H1 (cell line): Measurements from ENCODE around the gene ABCA5. TPM values are rescaled to one million over a fixed set of nuclear protein-coding genes. Genes with fewer than 3 reads are reported as not detected.

Experiments used
- CTCF ChIA-PET: fragments of 300-600 bp; sonication (Branson Sonifier 250); formaldehyde crosslinking; loops from one replicate; lab custom pipeline; 2021; ENCODE audit not compliant: partially characterized antibody; lab: Charles Lee
- POLR2A ChIA-PET: fragments of 300-600 bp; sonication (Branson Sonifier 250); formaldehyde crosslinking; loops from one replicate; lab custom pipeline; 2021; ENCODE audit warnings: inconsistent platforms; ENCODE audit not compliant: partially characterized antibody; lab: Charles Lee
- DNase-seq, 2 experiments: peaks; one replicate each; pipeline versions ENCODE4 v3.0.0 to v3.0.0-alpha.2; 2010 to 2022; ENCODE audit warnings: low spot score in 2 of 2, low read depth in 1 of 2, mixed read lengths in 1 of 2
- FAIRE-seq: peaks from 2 replicates; lab custom pipeline; 2011; peaks lifted over from hg19 to GRCh38; lab: Jason Lieb, UNC
- H2AFZ ChIP-seq: 2 replicates; pipeline ENCODE4 v1.8.1; 2012; ENCODE audit warnings: low read length, inconsistent platforms
- H2AK5ac ChIP-seq: 2 replicates; pipeline ENCODE4 v1.6.1; 2013; ENCODE audit warnings: low read depth, low read length
- H2BK120ac ChIP-seq: replicated peaks from 2 replicates; pipeline ENCODE3; 2013; ENCODE audit warnings: low read depth, low read length, inconsistent platforms
- H2BK12ac ChIP-seq: 2 replicates; pipeline ENCODE4 v1.6.1; 2013; ENCODE audit warnings: low read depth, low read length
- H2BK15ac ChIP-seq: 2 replicates; pipeline ENCODE4 v1.6.1; 2013; ENCODE audit warnings: low read length
- H2BK20ac ChIP-seq: 2 replicates; pipeline ENCODE4 v1.6.1; 2013; ENCODE audit warnings: low read length
- H2BK5ac ChIP-seq: 2 replicates; pipeline ENCODE4 v1.6.1; 2013; ENCODE audit warnings: low read depth, low read length
- H3K14ac ChIP-seq: 2 replicates; pipeline ENCODE4 v1.6.1; 2013; ENCODE audit warnings: inconsistent platforms; ENCODE audit not compliant: insufficient read length
- H3K18ac ChIP-seq: 2 replicates; pipeline ENCODE4 v1.6.1; 2013; ENCODE audit warnings: low read length; ENCODE audit errors: extremely low read depth
- H3K23ac ChIP-seq: 2 replicates; pipeline ENCODE4 v1.6.1; 2013; ENCODE audit warnings: inconsistent platforms; ENCODE audit not compliant: insufficient read length
- H3K23me2 ChIP-seq: 2 replicates; pipeline ENCODE4 v1.6.1; 2013; ENCODE audit warnings: low read depth, low read length
- H3K27ac ChIP-seq: 2 replicates; pipeline ENCODE4 v1.6.1; 2011; ENCODE audit warnings: low read depth, low read length, inconsistent platforms
- H3K27me3 ChIP-seq, 4 experiments: replicated peaks in 1 of 4; 1 replicate in 1 of 4; 2 replicates in 3 of 4; pipeline versions ENCODE4 v1.6.1 to v1.8.1; 2011 to 2013; ENCODE audit warnings: low read length in 3 of 4, mild to moderate bottlenecking in 3 of 4, inconsistent platforms in 2 of 4, mixed read lengths in 2 of 4, moderate library complexity in 1 of 4; ENCODE audit not compliant: control insufficient read depth in 3 of 4, insufficient read depth in 3 of 4; ENCODE audit errors: extremely low read depth in 1 of 4
- H3K36me3 ChIP-seq, 4 experiments: 2 replicates each; pipeline versions ENCODE4 v1.6.1 to v1.8.1; 2011 to 2013; ENCODE audit warnings: mild to moderate bottlenecking in 4 of 4, low read length in 3 of 4, moderate library complexity in 2 of 4, control low read depth in 1 of 4, inconsistent platforms in 1 of 4; ENCODE audit not compliant: insufficient read depth in 4 of 4, control insufficient read depth in 2 of 4
- H3K4ac ChIP-seq: replicated peaks from 2 replicates; pipeline ENCODE3; 2013; ENCODE audit warnings: low read length, low read depth, mixed read lengths, inconsistent platforms; ENCODE audit not compliant: insufficient read length
- H3K4me1 ChIP-seq, 4 experiments: replicated peaks in 1 of 4; 1 replicate in 1 of 4; 2 replicates in 3 of 4; pipeline versions ENCODE4 v1.6.1 to v1.8.1; 2011 to 2013; ENCODE audit warnings: low read length in 3 of 4, inconsistent platforms in 2 of 4, mixed read lengths in 1 of 4; ENCODE audit not compliant: insufficient read depth in 4 of 4, control insufficient read depth in 3 of 4
- H3K4me2 ChIP-seq, 2 experiments: 2 replicates each; pipeline versions ENCODE4 v1.6.1 to v1.8.1; 2011 to 2013; ENCODE audit warnings: low read depth in 2 of 2, low read length in 2 of 2, control low read depth in 1 of 2, inconsistent platforms in 1 of 2, mild to moderate bottlenecking in 1 of 2; ENCODE audit not compliant: insufficient read depth in 1 of 2
- H3K4me3 ChIP-seq, 4 experiments: fragments of 200-600, 300-600 bp in 1 of 4; sonication (generic), shearing (Covaris generic), sonication (Bioruptor Twin) in 1 of 4; 2 replicates each; pipeline versions ENCODE4 v1.5.1 to v1.8.1; 2011 to 2016; ENCODE audit warnings: low read length in 4 of 4, low read depth in 3 of 4, control low read depth in 2 of 4, inconsistent platforms in 2 of 4, mild to moderate bottlenecking in 2 of 4, mixed read lengths in 1 of 4, moderate library complexity in 1 of 4; ENCODE audit not compliant: insufficient read depth in 2 of 4; ENCODE audit errors: extremely low read depth in 1 of 4
- H3K56ac ChIP-seq: replicated peaks from 2 replicates; pipeline ENCODE3; 2013; ENCODE audit warnings: low read depth, mild to moderate bottlenecking, mixed read lengths, low read length, inconsistent platforms; ENCODE audit not compliant: insufficient read length
- H3K79me1 ChIP-seq: 2 replicates; pipeline ENCODE4 v1.6.1; 2013; ENCODE audit warnings: low read depth, low read length, control low read depth
- H3K79me2 ChIP-seq, 2 experiments: 2 replicates each; pipeline versions ENCODE4 v1.6.1 to v1.8.1; 2012 to 2013; ENCODE audit warnings: low read length in 2 of 2, mild to moderate bottlenecking in 2 of 2, inconsistent platforms in 1 of 2; ENCODE audit not compliant: insufficient read depth in 2 of 2, control insufficient read depth in 1 of 2
- H3K9ac ChIP-seq, 4 experiments: replicated peaks in 1 of 4; 1 replicate in 1 of 4; 2 replicates in 3 of 4; pipeline versions ENCODE4 v1.6.1 to v1.8.1; 2011 to 2013; ENCODE audit warnings: low read depth in 3 of 4, low read length in 3 of 4, control low read depth in 2 of 4, mild to moderate bottlenecking in 2 of 4, moderate library complexity in 2 of 4, inconsistent platforms in 1 of 4; ENCODE audit errors: extremely low read depth in 1 of 4
- H3K9me3 ChIP-seq, 2 experiments: 2 replicates each; pipeline versions ENCODE4 v1.6.1 to v1.8.1; 2012 to 2013; ENCODE audit warnings: mild to moderate bottlenecking in 2 of 2, moderate library complexity in 2 of 2, control low read depth in 1 of 2, inconsistent platforms in 1 of 2, low read depth in 1 of 2, low read length in 1 of 2, mixed read lengths in 1 of 2; ENCODE audit not compliant: insufficient read depth in 2 of 2
- H4K20me1 ChIP-seq, 2 experiments: replicated peaks in 1 of 2; 2 replicates each; pipeline versions ENCODE3 to v1.8.1; 2011 to 2013; ENCODE audit warnings: inconsistent platforms in 2 of 2, low read length in 2 of 2, mild to moderate bottlenecking in 1 of 2; ENCODE audit not compliant: insufficient read depth in 2 of 2, control insufficient read depth in 1 of 2
- H4K5ac ChIP-seq: 2 replicates; pipeline ENCODE4 v1.6.1; 2013; ENCODE audit warnings: low read length, low read depth, mixed read lengths, inconsistent platforms; ENCODE audit not compliant: insufficient read length
- H4K8ac ChIP-seq: 2 replicates; pipeline ENCODE4 v1.8.0; 2013; ENCODE audit warnings: mild to moderate bottlenecking, moderate library complexity, low read length, inconsistent platforms; ENCODE audit not compliant: insufficient read depth; ENCODE audit errors: extremely low read depth
- H4K91ac ChIP-seq: replicated peaks from 2 replicates; pipeline ENCODE3; 2013; ENCODE audit warnings: low read length, mixed read lengths, inconsistent platforms; ENCODE audit not compliant: insufficient read length
- CHD1 ChIP-seq: IDR thresholded peaks from 2 replicates; pipeline ENCODE4 v1.6.1; 2012; ENCODE audit warnings: low read depth, low read length, improper control_type of control experiment
- CHD2 ChIP-seq: IDR thresholded peaks from 2 replicates; pipeline ENCODE4 v1.6.1; 2012; ENCODE audit warnings: low read length, improper control_type of control experiment
- EP300 ChIP-seq, 2 experiments: IDR thresholded peaks; 1 replicate in 1 of 2; 2 replicates in 1 of 2; pipeline ENCODE4 v1.6.1; 2011 to 2012; ENCODE audit warnings: low read depth in 2 of 2, low read length in 2 of 2, mild to moderate bottlenecking in 2 of 2, borderline replicate concordance in 1 of 2, inconsistent platforms in 1 of 2, moderate library complexity in 1 of 2
- EZH2 ChIP-seq: fragments of 200-600 bp; sonication (generic); IDR thresholded peaks from 2 replicates; pipeline ENCODE4 v1.7.1; 2012; ENCODE audit warnings: low read depth, mild to moderate bottlenecking, moderate library complexity, low read length, inconsistent platforms; ENCODE audit not compliant: severe bottlenecking
- GABPA ChIP-seq: IDR thresholded peaks from 2 replicates; pipeline ENCODE4 v1.6.1; 2011; ENCODE audit warnings: mild to moderate bottlenecking, low read length, moderate library complexity, borderline replicate concordance; ENCODE audit not compliant: insufficient read depth
- KDM1A ChIP-seq: fragments of 200-600, 300-600 bp; sonication (generic); IDR thresholded peaks from 2 replicates; pipeline ENCODE4 v1.7.1; 2016; ENCODE audit warnings: mild to moderate bottlenecking, low read length, borderline replicate concordance
- MAX ChIP-seq: IDR thresholded peaks from 2 replicates; pipeline ENCODE4 v1.6.1; 2012; ENCODE audit warnings: inconsistent platforms
- NANOG ChIP-seq: IDR thresholded peaks from 2 replicates; pipeline ENCODE4 v1.6.1; 2011; ENCODE audit warnings: low read length, low read depth, mild to moderate bottlenecking, inconsistent platforms; ENCODE audit not compliant: insufficient read depth, poor library complexity, severe bottlenecking
- POU5F1 ChIP-seq: IDR thresholded peaks from 2 replicates; pipeline ENCODE4 v1.6.1; 2011; ENCODE audit warnings: low read depth, mild to moderate bottlenecking, low read length, moderate library complexity
- RBBP5 ChIP-seq: IDR thresholded peaks from 2 replicates; pipeline ENCODE4 v1.7.1; 2012; ENCODE audit warnings: low read depth, mild to moderate bottlenecking, inconsistent platforms, low read length, moderate library complexity, borderline replicate concordance
- SAP30 ChIP-seq: fragments of 300-600 bp; sonication (generic); IDR thresholded peaks from 2 replicates; pipeline ENCODE4 v1.7.1; 2012; ENCODE audit warnings: low read length, moderate library complexity, mild to moderate bottlenecking, inconsistent platforms; ENCODE audit not compliant: insufficient read depth, insufficient replicate concordance
- SUZ12 ChIP-seq: fragments of 200-600 bp; sonication (generic); IDR thresholded peaks from 2 replicates; pipeline ENCODE4 v1.6.1; 2012; ENCODE audit warnings: mild to moderate bottlenecking, inconsistent platforms, low read length, moderate library complexity, mixed read lengths
- TAF7 ChIP-seq: optimal IDR thresholded peaks from 2 replicates; pipeline ENCODE3; 2011; ENCODE audit warnings: low read depth, mild to moderate bottlenecking, inconsistent platforms, low read length, moderate library complexity, borderline replicate concordance
- ZNF274 ChIP-seq: IDR thresholded peaks from 2 replicates; pipeline ENCODE4 v1.7.0; 2012; ENCODE audit warnings: low read length, borderline replicate concordance; ENCODE audit errors: extremely low read depth
- WGBS, 2 experiments: shearing (Covaris generic) in 1 of 2; methylation state at CpG; one replicate each; pipeline versions ENCODE4 v1.1.6 to v1.1.7; 2013 to 2015; ENCODE audit warnings: low lambda C conversion rate in 2 of 2, mixed read lengths in 2 of 2, inconsistent platforms in 1 of 2, low coverage in 1 of 2, missing lambda C conversion rate in 1 of 2; ENCODE audit not compliant: insufficient replicate concordance in 2 of 2, insufficient coverage in 1 of 2, insufficient read length in 1 of 2; ENCODE audit errors: extremely low coverage in 1 of 2, missing lambda C conversion rate in 1 of 2; 5-methylcytosine and 5-hydroxymethylcytosine counted together
- polyA plus RNA-seq, 7 experiments: library from polyadenylated mRNA; depleted of rRNA in 3 of 7; stranded (reverse) in 5 of 7; unstranded in 2 of 7; fragments of >200 nt in 5 of 7; fragments of 200-250 nt in 2 of 7; gene quantifications; 1 replicate in 5 of 7; 2 replicates in 1 of 7; 4 replicates in 1 of 7; pipeline versions ENCODE4 v1.2.1 to v1.2.3, GENCODE V29; 2011 to 2013; ENCODE audit warnings: missing spikeins in 2 of 7, mixed read lengths in 2 of 7
- total RNA-seq: library from RNA; stranded (reverse); fragmentation: NEBNext Ultra II Directional; extraction: Animal tissue kit (Norgen Biotek cat#: 25700); gene quantifications from 2 replicates; pipeline ENCODE4 v1.2.1, GENCODE V29; 2021

ABCA5 gene
- total and polyA plus RNA-seq, 2 of the 8 experiments (the other 6 are each of a cell fraction or from before 2014, with no cell fraction given): 1.3 to 4.1 TPM

DNA sequence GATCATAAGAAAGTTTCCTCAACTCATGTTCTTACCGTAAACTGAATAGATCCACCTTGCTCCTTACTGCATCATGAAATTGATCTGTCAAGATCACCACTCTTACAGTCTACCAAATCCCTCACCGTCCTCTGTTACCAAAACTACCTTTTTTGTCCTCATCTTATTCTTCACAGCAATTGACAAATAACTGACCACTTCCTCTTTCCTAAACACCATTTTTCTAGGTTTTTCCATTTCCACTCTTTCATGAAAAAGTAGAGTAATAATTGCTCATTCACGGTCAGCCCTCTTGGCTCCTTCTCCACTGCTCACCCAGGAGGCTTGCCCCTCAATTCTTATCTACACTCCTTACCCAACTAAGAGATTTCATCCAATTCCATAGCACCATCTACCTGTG lies 44.9 kb downstream of the ABCA5 start:
- no peaks in the 10 kb centered on the region for H3K79me1 ChIP-seq
- no peak for TF ChIP-seq RBBP5
- no peak for TF ChIP-seq GABPA
- TF ChIP-seq EP300 (IDR thresholded peaks at IDR 0.05; ENCODE audit: borderline replicate concordance in 1 of 2, low read depth in 2 of 2, low read length in 2 of 2): no peak
- TF ChIP-seq SAP30: no peak
- no peak for TF ChIP-seq CHD1
- no peak for TF ChIP-seq TAF7
- TF ChIP-seq KDM1A: no peak
- TF ChIP-seq POU5F1: no peak
- TF ChIP-seq NANOG: no peak
- no peak for TF ChIP-seq EZH2
- TF ChIP-seq SUZ12: no peak
- no peak for TF ChIP-seq CHD2
- TF ChIP-seq ZNF274: no peak
- no peak for TF ChIP-seq MAX

More for the DNA sequence above, 44.9 kb downstream of the ABCA5 start:
- FAIRE-seq (no peak), DNase-seq (no peak)
- Histone ChIP-seq H3K23ac (no peak overlapping the region), H2AK5ac (no peak overlapping the region), H3K27me3 (no peaks in the 10 kb centered on the region), H3K4me1 (no peaks in the 10 kb centered on the region), H3K9me3 (no peaks in the 10 kb centered on the region), H2BK12ac (no peak overlapping the region), H3K27ac (no peak overlapping the region), H3K9ac (no peak overlapping the region), H2AFZ (no peak overlapping the region), H4K8ac (no peak overlapping the region), H3K56ac (no peak overlapping the region), H3K79me2 (no peaks in the 10 kb centered on the region), H2BK5ac (no peak overlapping the region), H4K5ac (no peak overlapping the region), H3K18ac (no peak overlapping the region), H2BK20ac (no peak overlapping the region), H2BK120ac (no peak overlapping the region), H3K14ac (no peak overlapping the region), H2BK15ac (no peak overlapping the region), H3K36me3 (no peaks in the 10 kb centered on the region), H4K91ac (no peak overlapping the region), H3K23me2 (no peaks in the 10 kb centered on the region; the same call in 1 of the 2 replicates), H3K4me3 (no peak overlapping the region), H3K4ac (no peak overlapping the region), H3K4me2 (no peak overlapping the region), H4K20me1 (no peaks in the 10 kb centered on the region)
- POLR2A ChIA-PET: no interaction called here
- WGBS, 2 experiments: 99% methylated on average over 3 of the region's 3 CpGs; no CpG with 5 or more reads in 1 of the 2 experiments
- CTCF ChIA-PET: no interaction called here
